ENCODE measurements around the gene PHF14. TPM values are rescaled to one million over a fixed set of nuclear protein-coding genes. Genes with fewer than 3 reads are reported as not detected.
"Not testable (repeated sequence)": the region's sequence is repeated elsewhere in the genome, so short reads cannot be mapped to it uniquely, and the experiment has no call there.

The PHF14 gene, protein sequence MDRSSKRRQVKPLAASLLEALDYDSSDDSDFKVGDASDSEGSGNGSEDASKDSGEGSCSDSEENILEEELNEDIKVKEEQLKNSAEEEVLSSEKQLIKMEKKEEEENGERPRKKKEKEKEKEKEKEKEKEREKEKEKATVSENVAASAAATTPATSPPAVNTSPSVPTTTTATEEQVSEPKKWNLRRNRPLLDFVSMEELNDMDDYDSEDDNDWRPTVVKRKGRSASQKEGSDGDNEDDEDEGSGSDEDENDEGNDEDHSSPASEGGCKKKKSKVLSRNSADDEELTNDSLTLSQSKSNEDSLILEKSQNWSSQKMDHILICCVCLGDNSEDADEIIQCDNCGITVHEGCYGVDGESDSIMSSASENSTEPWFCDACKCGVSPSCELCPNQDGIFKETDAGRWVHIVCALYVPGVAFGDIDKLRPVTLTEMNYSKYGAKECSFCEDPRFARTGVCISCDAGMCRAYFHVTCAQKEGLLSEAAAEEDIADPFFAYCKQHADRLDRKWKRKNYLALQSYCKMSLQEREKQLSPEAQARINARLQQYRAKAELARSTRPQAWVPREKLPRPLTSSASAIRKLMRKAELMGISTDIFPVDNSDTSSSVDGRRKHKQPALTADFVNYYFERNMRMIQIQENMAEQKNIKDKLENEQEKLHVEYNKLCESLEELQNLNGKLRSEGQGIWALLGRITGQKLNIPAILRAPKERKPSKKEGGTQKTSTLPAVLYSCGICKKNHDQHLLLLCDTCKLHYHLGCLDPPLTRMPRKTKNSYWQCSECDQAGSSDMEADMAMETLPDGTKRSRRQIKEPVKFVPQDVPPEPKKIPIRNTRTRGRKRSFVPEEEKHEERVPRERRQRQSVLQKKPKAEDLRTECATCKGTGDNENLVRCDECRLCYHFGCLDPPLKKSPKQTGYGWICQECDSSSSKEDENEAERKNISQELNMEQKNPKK
- total RNA-seq (31.1 TPM), polyA plus RNA-seq (10 to 100 TPM in 1 of 4 donors, 1 to 10 TPM in 3; 7.7 to 14.9 (median 9.0) TPM)

GRCh38 chr7:10973061-10973941 is at the start of gene PHF14:
Gene PHF14 (plus strand): TSS chr7:10973872. CDS start chr7:10974324, 452 bp downstream.
- peaks cover 17% of the 10 kb centered on the region for H3K36me3 Mint-ChIP-seq
- H3K4me3 Mint-ChIP-seq, result peak within 1 kb of the TSS; percentile 93 to 98 (median 96)
- DNase-seq (peak; percentile 90 to 98 (median 94)), ATAC-seq (ENCODE audit: low read depth in 2 of 2) (peak; percentile 94 to 96)
- H3K4me3 ChIP-seq (ENCODE audit: low read depth, low read length), result peak within 1 kb of the TSS; percentile 90
- peak within 1 kb of the TSS; percentile 85 for H3K27ac ChIP-seq (ENCODE audit: insufficient read depth, low read length, poor library complexity, severe bottlenecking)
- H3K9me3 ChIP-seq (ENCODE audit: control insufficient read depth in 2 of 2, low read length in 2 of 2), result no peaks in the 10 kb centered on the region
- peaks cover 25 to 49% (median 35%) of the 10 kb centered on the region in 4 donors for H3K4me1 Mint-ChIP-seq
- H3K27me3 Mint-ChIP-seq, result peaks cover 28% of the 10 kb centered on the region
- peaks cover 30% of the 10 kb centered on the region for H3K4me1 ChIP-seq (ENCODE audit: control insufficient read depth, insufficient read depth, low read length, poor library complexity, severe bottlenecking)
- peaks cover 2% of the 10 kb centered on the region for H3K36me3 ChIP-seq (ENCODE audit: control insufficient read depth, insufficient read depth, low read length)
- peaks cover 0 to 1% (median 0%) of the 10 kb centered on the region in 7 donors for H3K9me3 Mint-ChIP-seq
- H3K27me3 ChIP-seq (ENCODE audit: control insufficient read depth, insufficient read depth, low read length), result peaks cover 13% of the 10 kb centered on the region
- H3K27ac Mint-ChIP-seq, result peak within 1 kb of the TSS; percentile 91 to 97 (median 93)

GRCh38 chr7:10924370-10924769 is 49.3 kb upstream of the PHF14 start:
- no peak overlapping the region for H3K4me3 ChIP-seq (ENCODE audit: low read depth, low read length)
- no peak overlapping the region for H3K27ac ChIP-seq (ENCODE audit: insufficient read depth, low read length, poor library complexity, severe bottlenecking)
- DNase-seq, result no peak
- Mint-ChIP-seq H3K4me1 (peaks cover 0 to 3% (median under 1%) of the 10 kb centered on the region in 4 donors), H3K4me3 (no peak overlapping the region), H3K27me3 (no peaks in the 10 kb centered on the region), H3K36me3 (peaks cover 4% of the 10 kb centered on the region), H3K9me3 (peaks cover 0 to 1% (median 0%) of the 10 kb centered on the region in 7 donors), H3K27ac (no peak overlapping the region)
- no peaks in the 10 kb centered on the region for H3K9me3 ChIP-seq (ENCODE audit: control insufficient read depth in 2 of 2, low read length in 2 of 2)
- no peaks in the 10 kb centered on the region for H3K4me1 ChIP-seq (ENCODE audit: control insufficient read depth, insufficient read depth, low read length, poor library complexity, severe bottlenecking)
- no peak for ATAC-seq (ENCODE audit: low read depth in 2 of 2)
- H3K36me3 ChIP-seq (ENCODE audit: control insufficient read depth, insufficient read depth, low read length), result no peaks in the 10 kb centered on the region
- no peaks in the 10 kb centered on the region for H3K27me3 ChIP-seq (ENCODE audit: control insufficient read depth, insufficient read depth, low read length)

DNA sequence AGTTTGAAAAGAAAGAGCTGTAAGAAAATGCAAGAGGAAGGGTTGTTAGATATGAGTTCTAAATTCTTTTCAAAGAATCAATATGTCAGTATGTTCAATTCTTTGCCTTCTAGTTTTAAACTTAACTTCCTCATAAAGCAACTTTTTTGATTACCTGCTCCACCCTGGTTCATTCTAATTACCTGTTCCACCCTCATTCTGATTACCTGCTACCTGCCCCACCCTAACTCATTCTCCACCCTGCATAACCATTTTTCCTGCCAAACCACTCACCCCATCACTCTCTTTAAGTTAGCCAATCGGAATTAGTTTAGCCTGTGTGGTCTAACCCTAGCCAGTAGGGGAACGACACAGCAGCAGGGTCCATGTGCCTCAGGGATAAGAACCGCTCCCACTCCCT is 45.5 kb upstream of the PHF14 start:
- H3K4me3 Mint-ChIP-seq; H3K9me3 Mint-ChIP-seq; H3K9me3 ChIP-seq (ENCODE audit: control insufficient read depth in 2 of 2, low read length in 2 of 2); H3K27ac ChIP-seq (ENCODE audit: insufficient read depth, low read length, poor library complexity, severe bottlenecking); H3K27me3 Mint-ChIP-seq; DNase-seq; ATAC-seq (ENCODE audit: low read depth in 2 of 2); H3K4me1 Mint-ChIP-seq; H3K27ac Mint-ChIP-seq; H3K27me3 ChIP-seq (ENCODE audit: control insufficient read depth, insufficient read depth, low read length); H3K4me1 ChIP-seq (ENCODE audit: control insufficient read depth, insufficient read depth, low read length, poor library complexity, severe bottlenecking); H3K4me3 ChIP-seq (ENCODE audit: low read depth, low read length): not testable (repeated sequence)
- H3K36me3 Mint-ChIP-seq, result peaks cover 14% of the 10 kb centered on the region
- peaks cover 14% of the 10 kb centered on the region for H3K36me3 ChIP-seq (ENCODE audit: control insufficient read depth, insufficient read depth, low read length)

- Mint-ChIP-seq H3K27me3 (no peaks in the 10 kb centered on the region), H3K36me3 (peaks cover 19% of the 10 kb centered on the region), H3K4me3 (no peak overlapping the region), H3K4me1 (peaks cover 5 to 13% (median 9%) of the 10 kb centered on the region in 4 donors), H3K9me3 (peaks cover 0 to 1% (median 0%) of the 10 kb centered on the region in 7 donors), H3K27ac (no peak overlapping the region)
- no peaks in the 10 kb centered on the region for H3K27me3 ChIP-seq (ENCODE audit: control insufficient read depth, insufficient read depth, low read length)
- no peaks in the 10 kb centered on the region for H3K9me3 ChIP-seq (ENCODE audit: control insufficient read depth in 2 of 2, low read length in 2 of 2)
- peaks cover 36% of the 10 kb centered on the region for H3K36me3 ChIP-seq (ENCODE audit: control insufficient read depth, insufficient read depth, low read length)
- no peak for DNase-seq
- no peak overlapping the region for H3K4me3 ChIP-seq (ENCODE audit: low read depth, low read length)
- no peak overlapping the region for H3K27ac ChIP-seq (ENCODE audit: insufficient read depth, low read length, poor library complexity, severe bottlenecking)
- no peak for ATAC-seq (ENCODE audit: low read depth in 2 of 2)
- no peaks in the 10 kb centered on the region for H3K4me1 ChIP-seq (ENCODE audit: control insufficient read depth, insufficient read depth, low read length, poor library complexity, severe bottlenecking)
Measured at GRCh38 chr7:10930551-10930950, 43.1 kb upstream of the PHF14 start.

DNA sequence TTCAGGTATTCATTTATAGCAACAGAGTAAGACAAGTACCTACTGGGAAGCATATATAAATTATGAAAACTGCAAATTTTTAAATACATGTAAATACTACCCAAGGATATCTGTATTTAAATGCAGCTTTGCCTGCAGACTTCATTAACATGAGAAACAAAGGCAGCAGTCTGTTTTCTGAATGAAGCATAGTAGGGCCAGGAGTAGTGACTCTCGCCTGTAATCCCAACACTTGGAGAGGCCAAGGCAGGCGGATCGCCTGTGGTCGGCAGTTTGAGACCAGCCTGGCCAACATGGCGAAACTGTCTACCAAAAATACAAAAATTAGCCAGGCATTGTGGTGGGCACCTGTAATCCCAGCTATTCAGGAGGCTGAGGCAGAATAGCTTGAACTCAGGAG is 42.5 kb upstream of the PHF14 start:
- DNase-seq (no peak), ATAC-seq (ENCODE audit: low read depth in 2 of 2) (no peak)
- Histone ChIP-seq H3K4me1 (ENCODE audit: control insufficient read depth, insufficient read depth, low read length, poor library complexity, severe bottlenecking) (no peaks in the 10 kb centered on the region), H3K27me3 (ENCODE audit: control insufficient read depth, insufficient read depth, low read length) (no peaks in the 10 kb centered on the region), H3K27ac (ENCODE audit: insufficient read depth, low read length, poor library complexity, severe bottlenecking) (no peak overlapping the region), H3K36me3 (ENCODE audit: control insufficient read depth, insufficient read depth, low read length) (peaks cover 36% of the 10 kb centered on the region), H3K9me3 (ENCODE audit: control insufficient read depth in 2 of 2, low read length in 2 of 2) (no peaks in the 10 kb centered on the region), H3K4me3 (ENCODE audit: low read depth, low read length) (no peak overlapping the region)
- Mint-ChIP-seq H3K27ac (peak overlapping the region in 1 of 3 donors; percentile 65), H3K36me3 (peaks cover 20% of the 10 kb centered on the region), H3K4me1 (peaks cover 9 to 19% (median 14%) of the 10 kb centered on the region in 4 donors), H3K4me3 (no peak overlapping the region), H3K9me3 (peaks cover 0 to 1% (median 0%) of the 10 kb centered on the region in 7 donors), H3K27me3 (no peaks in the 10 kb centered on the region)

- H3K4me3 Mint-ChIP-seq, result no peak overlapping the region
- peaks cover 54% of the 10 kb centered on the region for H3K36me3 ChIP-seq (ENCODE audit: control insufficient read depth, insufficient read depth, low read length)
- no peaks in the 10 kb centered on the region for H3K9me3 Mint-ChIP-seq
- H3K27ac Mint-ChIP-seq, result peak overlapping the region in 1 of 3 donors; percentile 73
- H3K27me3 Mint-ChIP-seq, result no peaks in the 10 kb centered on the region
- peaks cover 18 to 44% (median 30%) of the 10 kb centered on the region in 4 donors for H3K4me1 Mint-ChIP-seq
- no peak overlapping the region for H3K27ac ChIP-seq (ENCODE audit: insufficient read depth, low read length, poor library complexity, severe bottlenecking)
- ATAC-seq (ENCODE audit: low read depth in 2 of 2) (no peak), DNase-seq (no peak)
- no peak overlapping the region for H3K4me3 ChIP-seq (ENCODE audit: low read depth, low read length)
- H3K36me3 Mint-ChIP-seq, result peaks cover 21% of the 10 kb centered on the region
- H3K9me3 ChIP-seq (ENCODE audit: control insufficient read depth in 2 of 2, low read length in 2 of 2), result no peaks in the 10 kb centered on the region
- peaks cover 9% of the 10 kb centered on the region for H3K4me1 ChIP-seq (ENCODE audit: control insufficient read depth, insufficient read depth, low read length, poor library complexity, severe bottlenecking)
- H3K27me3 ChIP-seq (ENCODE audit: control insufficient read depth, insufficient read depth, low read length), result no peaks in the 10 kb centered on the region
Measured at GRCh38 chr7:10934292-10934691, 39.4 kb upstream of the PHF14 start.
